Natural killer cell (primary cell): ENCODE results near the gene TM9SF4. TPM values are rescaled to one million over a fixed set of nuclear protein-coding genes. Genes with fewer than 3 reads are reported as not detected.
A peak's percentile ranks its signal among the peaks of the same experiment; 100 is the strongest.

Source experiments
- ATAC-seq, 3 donors: fragments of 150-1000 bp in 2 of 3; fragments of 200-7000 bp in 1 of 3; cut with Tn5 transposase; 1 replicate in 1 of 3; 2 replicates in 2 of 3; pipeline ENCODE4 v1.10.0; 2021; ENCODE audit warnings: mild to moderate bottlenecking in 2 of 3, moderate library complexity in 2 of 3
- DNase-seq, 2 donors: peaks; one replicate each; pipeline versions ENCODE4 v3.0.0 to v3.0.0-alpha.2; 2013 to 2021; ENCODE audit warnings: mixed read lengths in 1 of 2
- H3K27ac ChIP-seq: one replicate; pipeline ENCODE4 v1.5.1; 2013; ENCODE audit warnings: mild to moderate bottlenecking, low read length
- H3K27me3 ChIP-seq: one replicate; pipeline ENCODE4 v1.6.1; 2013; ENCODE audit warnings: low read length; ENCODE audit not compliant: control insufficient read depth, insufficient read depth
- H3K36me3 ChIP-seq: one replicate; pipeline ENCODE4 v1.6.1; 2013; ENCODE audit warnings: low read length; ENCODE audit not compliant: control insufficient read depth, insufficient read depth
- H3K4me1 ChIP-seq: one replicate; pipeline ENCODE4 v1.6.1; 2013; ENCODE audit warnings: low read length; ENCODE audit not compliant: control insufficient read depth, insufficient read depth
- H3K4me3 ChIP-seq: one replicate; pipeline ENCODE4 v1.5.1; 2013; ENCODE audit warnings: low read length
- H3K9me3 ChIP-seq: one replicate; pipeline ENCODE4 v1.6.1; 2013; ENCODE audit warnings: low read length; ENCODE audit not compliant: control insufficient read depth, insufficient read depth
- H3K27ac Mint-ChIP-seq, 2 donors: one replicate each; pipeline ENCODE4 v1.8.0; 2022; ENCODE audit warnings: mild to moderate bottlenecking in 2 of 2, mixed read lengths in 2 of 2, moderate library complexity in 1 of 2
- H3K27me3 Mint-ChIP-seq, 2 donors: one replicate each; pipeline ENCODE4 v1.8.0; 2022; ENCODE audit warnings: low read depth in 2 of 2, mixed read lengths in 2 of 2
- H3K36me3 Mint-ChIP-seq: one replicate; pipeline ENCODE4 v1.8.0; 2022; ENCODE audit warnings: mixed read lengths
- H3K4me1 Mint-ChIP-seq, 2 donors: one replicate each; pipeline ENCODE4 v1.8.0; 2022; ENCODE audit warnings: mixed read lengths in 2 of 2
- H3K4me3 Mint-ChIP-seq: one replicate; pipeline ENCODE4 v1.8.0; 2022; ENCODE audit warnings: mild to moderate bottlenecking, moderate library complexity, mixed read lengths
- H3K9me3 Mint-ChIP-seq, 2 donors: one replicate each; pipeline ENCODE4 v1.8.0; 2022; ENCODE audit warnings: mixed read lengths in 2 of 2
- CTCF ChIP-seq: fragments of 200-600 bp; IDR thresholded peaks from one replicate; pipeline ENCODE4 v1.8.0; 2022; ENCODE audit warnings: antibody characterized with exemption
- WGBS: methylation state at CpG from one replicate; pipeline ENCODE4 v1.1.7; 2013; ENCODE audit warnings: missing lambda C conversion rate; ENCODE audit not compliant: insufficient coverage; 5-methylcytosine and 5-hydroxymethylcytosine counted together
- intact Hi-C: fragments of 100-400 bp; cut with micrococcal nuclease; formaldehyde crosslinking; loops from one replicate; pipeline ENCODE4 v1.14.2; 2022
- total RNA-seq, 4 donors: library from RNA; stranded (reverse); fragments of 120-200 nt in 1 of 4; gene quantifications; one replicate each; pipeline versions ENCODE4 v1.2.3 to v1.2.4, GENCODE V29; 2013 to 2022

Gene TM9SF4
- total RNA-seq, 3 donors from 2014 or later (not counting 1 experiment from before 2014, with no cell fraction given), result 35.8 to 42.8 (median 41.2) TPM

GRCh38 chr20:32189123-32189410, 79.6 kb downstream of the TM9SF4 start:
- intact Hi-C loops, result no loop called here
- Mint-ChIP-seq H3K36me3 (no peaks in the 10 kb centered on the region), H3K27ac (peak overlapping the region; percentile 37 to 60), H3K27me3 (no peaks in the 10 kb centered on the region), H3K4me1 (peaks cover 10 to 26% of the 10 kb centered on the region in 2 donors), H3K9me3 (no peaks in the 10 kb centered on the region), H3K4me3 (peak overlapping the region; percentile 82)
- Histone ChIP-seq H3K4me1 (peaks cover 18% of the 10 kb centered on the region), H3K36me3 (no peaks in the 10 kb centered on the region), H3K27me3 (no peaks in the 10 kb centered on the region), H3K27ac (no peak overlapping the region), H3K9me3 (no peaks in the 10 kb centered on the region), H3K4me3 (no peak overlapping the region)
- ATAC-seq (no peak), DNase-seq (no peak)
- 95% methylated on average over 9 of the region's 9 CpGs for WGBS
- TF ChIP-seq CTCF, result no peak

GRCh38 chr20:32189691-32190615, 80.4 kb downstream of the TM9SF4 start:
- Mint-ChIP-seq H3K9me3 (no peaks in the 10 kb centered on the region), H3K27ac (peak overlapping the region; percentile 68 to 71), H3K36me3 (no peaks in the 10 kb centered on the region), H3K4me3 (peak overlapping the region; percentile 86), H3K27me3 (no peaks in the 10 kb centered on the region), H3K4me1 (peaks cover 10 to 31% of the 10 kb centered on the region in 2 donors)
- Histone ChIP-seq H3K4me1 (peaks cover 18% of the 10 kb centered on the region), H3K36me3 (peaks cover 6% of the 10 kb centered on the region), H3K27ac (no peak overlapping the region), H3K27me3 (no peaks in the 10 kb centered on the region), H3K9me3 (no peaks in the 10 kb centered on the region), H3K4me3 (peak overlapping the region; percentile 51)
- no peak for TF ChIP-seq CTCF
- DNase-seq (peak; percentile 30 to 60), ATAC-seq (peak; percentile 57 to 80 (median 64))
- intact Hi-C loops, result no loop called here
- WGBS, result 6% methylated on average over 88 of the region's 88 CpGs

- WGBS, result 48% methylated on average over 14 of the region's 14 CpGs
- intact Hi-C loops, result no loop called here
- Histone ChIP-seq H3K4me1 (peaks cover 18% of the 10 kb centered on the region), H3K27me3 (no peaks in the 10 kb centered on the region), H3K4me3 (peak overlapping the region; percentile 36), H3K36me3 (peaks cover 15% of the 10 kb centered on the region), H3K27ac (no peak overlapping the region), H3K9me3 (no peaks in the 10 kb centered on the region)
- Mint-ChIP-seq H3K9me3 (no peaks in the 10 kb centered on the region), H3K4me3 (peak overlapping the region; percentile 86), H3K27ac (peak overlapping the region; percentile 68 to 71), H3K4me1 (peaks cover 10 to 39% of the 10 kb centered on the region in 2 donors), H3K36me3 (peaks cover 5% of the 10 kb centered on the region), H3K27me3 (no peaks in the 10 kb centered on the region)
- no peak for TF ChIP-seq CTCF
- ATAC-seq (no peak), DNase-seq (no peak)
These were observed 81.3 kb downstream of the TM9SF4 start for GRCh38 chr20:32190616-32191415.
